Adrenal gland (tissue), 12 donors: Measurements from ENCODE around the gene SLC25A19. TPM values are rescaled to one million over a fixed set of nuclear protein-coding genes. Genes with fewer than 3 reads are reported as not detected.
"Not testable (repeated sequence)": the region's sequence is repeated elsewhere in the genome, so short reads cannot be mapped to it uniquely, and the experiment has no call there.

Experiments used
- DNase-seq, 7 donors: peaks; one replicate each; pipeline ENCODE4 v3.0.0-alpha.2; 2019 to 2020
- H3K27ac ChIP-seq, 5 donors: fragments of 200-600 bp; sonication (generic) in 4 of 5; 1 replicate in 3 of 5; 2 replicates in 2 of 5; pipeline versions ENCODE4 v1.5.1 to v1.8.0; 2016 to 2020; ENCODE audit warnings: mild to moderate bottlenecking in 1 of 5
- H3K27me3 ChIP-seq: fragments of 200-600 bp; 2 replicates; pipeline ENCODE4 v1.8.0; 2021
- H3K36me3 ChIP-seq, 2 donors: fragments of 200-600 bp; replicated peaks in 1 of 2; 1 replicate in 1 of 2; 2 replicates in 1 of 2; pipeline versions ENCODE4 v1.5.1 to v1.8.0; 2018 to 2022
- H3K4me1 ChIP-seq, 2 donors: fragments of 200-600 bp; replicated peaks in 1 of 2; 1 replicate in 1 of 2; 2 replicates in 1 of 2; pipeline versions ENCODE4 v1.5.1 to v1.8.0; 2018 to 2021
- H3K4me3 ChIP-seq, 4 donors: fragments of 200-600 bp; sonication (generic) in 3 of 4; one replicate each; pipeline ENCODE4 v1.5.1; 2016 to 2018
- H3K9me3 ChIP-seq, 3 donors: fragments of 200-600 bp; sonication (generic) in 1 of 3; replicated peaks in 1 of 3; 1 replicate in 2 of 3; 2 replicates in 1 of 3; pipeline versions ENCODE4 v1.5.1 to v1.8.0; 2016 to 2021
- CTCF ChIP-seq, 6 experiments: fragments of 450-650 bp in 4 of 6; fragments of 200-600 bp in 2 of 6; sonication (generic) in 1 of 6; IDR thresholded peaks; 1 replicate in 5 of 6; 2 replicates in 1 of 6; pipeline versions ENCODE4 v1.5.1 to v1.8.0; 2016 to 2021; ENCODE audit warnings: antibody characterized with exemption in 6 of 6, mild to moderate bottlenecking in 2 of 6, moderate library complexity in 1 of 6
- POLR2A ChIP-seq, 2 donors: fragments of 450-650 bp; IDR thresholded peaks; one replicate each; pipeline ENCODE4 v1.6.1; 2017; ENCODE audit warnings: antibody characterized with exemption in 2 of 2, mild to moderate bottlenecking in 2 of 2, moderate library complexity in 1 of 2
- WGBS, 4 donors: extraction: QIAGEN DNeasy Blood & Tissue Kit in 2 of 4; methylation state at CpG; one replicate each; pipeline versions ENCODE4 v1.1.5 to v1.1.7; 2013 to 2017; 5-methylcytosine and 5-hydroxymethylcytosine counted together
- intact Hi-C, 2 donors: fragments of 100-400 bp; cut with DNase I; formaldehyde crosslinking; loops; one replicate each; pipeline versions ENCODE4 v1.14.1 to v1.15.0; 2022 to 2023
- polyA plus RNA-seq, 3 donors: library from polyadenylated mRNA; stranded (reverse); fragments of 200-250 nt in 2 of 3; fragments of 350-450 nt in 1 of 3; fragmentation: Illumina TruSeq in 1 of 3; extraction: RNeasy Lipid Tissue Mini Kit (QIAGEN cat#74804) in 1 of 3; gene quantifications; one replicate each; pipeline ENCODE4 v1.2.3, GENCODE V29; 2013 to 2014
- total RNA-seq, 9 donors: library from RNA; depleted of rRNA in 4 of 9; stranded (reverse); fragments of >200 nt in 4 of 9; fragments of 120-200 nt in 1 of 9; fragmentation: NEBNext Ultra II Directional in 1 of 9; extraction: Animal tissue kit (Norgen Biotek cat#: 25700) in 1 of 9; gene quantifications; one replicate each; pipeline versions ENCODE4 v1.1.0 to v1.2.4, GENCODE V29; 2013 to 2023
- donor health status: healthy with polysubstance abuse.
- donor health status: Bipolar disorder and iron deficiency.
- donor health status: DM: yes; HTN: yes; CAD: no.
- donor health status: DM: no; HTN: no; CAD: no.
- donor health status: DM: no; HTN: no; CAD: no.
- donor health status: DM: yes; HTN: yes; CAD: no.

Gene SLC25A19
- total and polyA plus RNA-seq, 12 donors = 15.8 to 63.9 (median 25.3) TPM

GRCh38 chr17:75288359-75288758 is 874 bp downstream of the SLC25A19 start:
- DNase-seq = no peak
- Histone ChIP-seq H3K27me3 (no peaks in the 10 kb centered on the region), H3K27ac (peak overlapping the region in 4 of 5 donors; percentile 86 to 99 (median 94)), H3K4me1 (peaks cover 9 to 30% of the 10 kb centered on the region in 2 donors), H3K4me3 (peak overlapping the region in 2 of 4 donors; percentile 49 to 82), H3K36me3 (peaks cover 0 to 12% of the 10 kb centered on the region in 2 donors), H3K9me3 (no peaks in the 10 kb centered on the region)
- intact Hi-C loops = no loop called here
- TF ChIP-seq CTCF (IDR thresholded peaks at IDR 0.05) = no peak
- no peak for TF ChIP-seq POLR2A (IDR thresholded peaks at IDR 0.05)
- WGBS, 4 donors = 21 to 30% (median 24%) methylated on average over 2 of the region's 2 CpGs

- Histone ChIP-seq H3K27ac (peak overlapping the region in 2 of 5 donors; percentile 38), H3K36me3 (peaks cover 0 to 20% of the 10 kb centered on the region in 2 donors), H3K4me3 (no peak overlapping the region), H3K27me3 (no peaks in the 10 kb centered on the region), H3K4me1 (peaks cover 9 to 30% of the 10 kb centered on the region in 2 donors), H3K9me3 (no peaks in the 10 kb centered on the region)
- DNase-seq = peak; percentile 44 to 85 (median 76)
- WGBS, 4 donors = 41 to 57% (median 46%) methylated on average over 9 of the region's 9 CpGs
- TF ChIP-seq CTCF (IDR thresholded peaks at IDR 0.05) (no peak), POLR2A (IDR thresholded peaks at IDR 0.05) (no peak)
- intact Hi-C loops = no loop called here
Observed at GRCh38 chr17:75287221-75287620, 2.0 kb downstream of the SLC25A19 start.

GRCh38 chr17:75285123-75285522 is 4.1 kb downstream of the SLC25A19 start:
- Histone ChIP-seq H3K27me3 (no peaks in the 10 kb centered on the region), H3K4me3 (no peak overlapping the region), H3K36me3 (peaks cover 0 to 27% of the 10 kb centered on the region in 2 donors), H3K4me1 (peaks cover 9 to 24% of the 10 kb centered on the region in 2 donors), H3K9me3 (no peaks in the 10 kb centered on the region), H3K27ac (no peak overlapping the region)
- TF ChIP-seq POLR2A (IDR thresholded peaks at IDR 0.05) = no peak
- TF ChIP-seq CTCF (IDR thresholded peaks at IDR 0.05) = no peak
- WGBS, 4 donors = 80 to 89% (median 82%) methylated on average over 4 to 6 of the region's 6 CpGs
- intact Hi-C loops = no loop called here
- no peak for DNase-seq

- intact Hi-C loops, H3K9me3 ChIP-seq, H3K4me3 ChIP-seq, H3K4me1 ChIP-seq, H3K27ac ChIP-seq, DNase-seq, H3K27me3 ChIP-seq: not testable (repeated sequence)
- WGBS, 4 donors = 94 to 100% (median 94%) methylated on average over 4 of the region's 4 CpGs
- H3K36me3 ChIP-seq = peaks cover 0 to 30% of the 10 kb centered on the region in 2 donors
Observed at GRCh38 chr17:75280189-75280588, 9.0 kb downstream of the SLC25A19 start.

GRCh38 chr17:75277664-75278071 is 11.6 kb downstream of the SLC25A19 start:
- Histone ChIP-seq H3K4me3 (no peak overlapping the region), H3K4me1 (peaks cover 7 to 12% of the 10 kb centered on the region in 2 donors), H3K27ac (no peak overlapping the region), H3K27me3 (no peaks in the 10 kb centered on the region), H3K9me3 (no peaks in the 10 kb centered on the region), H3K36me3 (peaks cover 0 to 19% of the 10 kb centered on the region in 2 donors)
- intact Hi-C loops = loop anchor here in 1 of 2 donors (10.0 kb wide), 1 partner anchor 127 kb away; the partner anchor contains the start of gene GRB2
- TF ChIP-seq POLR2A (IDR thresholded peaks at IDR 0.05) = no peak
- no peak for TF ChIP-seq CTCF (IDR thresholded peaks at IDR 0.05)
- no peak for DNase-seq
- 86 to 92% (median 88%) methylated on average over 3 to 6 of the region's 6 CpGs for WGBS, 4 donors
